ENCODE measurements around the gene LSM8.

The LSM8 gene

DNA sequence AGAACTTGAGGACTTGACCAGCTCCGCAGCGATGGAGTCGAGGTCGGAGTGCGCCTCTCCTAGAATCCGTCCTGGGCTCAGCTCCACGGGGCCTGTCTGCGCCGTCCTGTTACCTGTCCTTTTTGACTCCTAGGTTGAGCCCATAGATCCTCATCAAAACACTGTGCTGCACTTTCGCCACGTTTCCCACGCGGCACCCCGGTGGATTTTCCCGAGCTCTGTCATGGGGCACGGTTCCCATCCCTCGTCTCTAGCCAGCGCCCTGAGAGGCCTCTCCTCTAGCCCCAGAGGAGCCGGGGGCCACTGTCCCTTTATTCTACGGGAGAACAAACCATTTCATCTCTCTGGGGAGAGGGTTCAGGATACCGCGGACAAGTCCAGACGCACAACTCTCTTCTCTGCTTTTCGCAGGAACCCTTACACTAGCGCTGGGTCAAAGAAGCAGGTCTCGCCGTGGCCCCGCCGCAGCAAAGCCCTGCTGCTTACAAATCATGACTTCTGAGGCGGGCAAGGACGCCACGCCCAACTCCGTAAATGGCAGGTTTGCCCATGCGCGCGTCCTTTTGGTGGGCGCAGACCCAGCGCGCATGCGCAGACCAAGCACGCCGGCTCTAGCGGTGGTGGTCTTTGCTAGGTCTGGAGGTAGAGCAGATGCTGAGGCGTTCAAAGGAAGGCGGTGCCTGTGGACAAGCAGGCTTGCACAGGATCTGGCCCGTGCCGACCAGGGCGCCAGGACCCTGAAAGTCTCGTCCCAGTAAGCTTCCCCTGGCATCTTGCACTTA is 30.3 kb downstream of the LSM8 start:
- H3K4me3 Mint-ChIP-seq: no peak overlapping the region
- no peaks in the 10 kb centered on the region for H3K4me1 Mint-ChIP-seq
- no peak for DNase-seq
- H3K27ac Mint-ChIP-seq: no peak overlapping the region
- no peaks in the 10 kb centered on the region for H3K9me3 Mint-ChIP-seq
- H3K27me3 Mint-ChIP-seq (ENCODE audit: low read depth, poor library complexity): peaks cover 13% of the 10 kb centered on the region
- TF ChIP-seq, protein P1, sequence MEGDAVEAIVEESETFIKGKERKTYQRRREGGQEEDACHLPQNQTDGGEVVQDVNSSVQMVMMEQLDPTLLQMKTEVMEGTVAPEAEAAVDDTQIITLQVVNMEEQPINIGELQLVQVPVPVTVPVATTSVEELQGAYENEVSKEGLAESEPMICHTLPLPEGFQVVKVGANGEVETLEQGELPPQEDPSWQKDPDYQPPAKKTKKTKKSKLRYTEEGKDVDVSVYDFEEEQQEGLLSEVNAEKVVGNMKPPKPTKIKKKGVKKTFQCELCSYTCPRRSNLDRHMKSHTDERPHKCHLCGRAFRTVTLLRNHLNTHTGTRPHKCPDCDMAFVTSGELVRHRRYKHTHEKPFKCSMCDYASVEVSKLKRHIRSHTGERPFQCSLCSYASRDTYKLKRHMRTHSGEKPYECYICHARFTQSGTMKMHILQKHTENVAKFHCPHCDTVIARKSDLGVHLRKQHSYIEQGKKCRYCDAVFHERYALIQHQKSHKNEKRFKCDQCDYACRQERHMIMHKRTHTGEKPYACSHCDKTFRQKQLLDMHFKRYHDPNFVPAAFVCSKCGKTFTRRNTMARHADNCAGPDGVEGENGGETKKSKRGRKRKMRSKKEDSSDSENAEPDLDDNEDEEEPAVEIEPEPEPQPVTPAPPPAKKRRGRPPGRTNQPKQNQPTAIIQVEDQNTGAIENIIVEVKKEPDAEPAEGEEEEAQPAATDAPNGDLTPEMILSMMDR (IDR thresholded peaks at IDR 0.05): no peak
- H3K36me3 Mint-ChIP-seq (ENCODE audit: low read depth): no peaks in the 10 kb centered on the region

DNA sequence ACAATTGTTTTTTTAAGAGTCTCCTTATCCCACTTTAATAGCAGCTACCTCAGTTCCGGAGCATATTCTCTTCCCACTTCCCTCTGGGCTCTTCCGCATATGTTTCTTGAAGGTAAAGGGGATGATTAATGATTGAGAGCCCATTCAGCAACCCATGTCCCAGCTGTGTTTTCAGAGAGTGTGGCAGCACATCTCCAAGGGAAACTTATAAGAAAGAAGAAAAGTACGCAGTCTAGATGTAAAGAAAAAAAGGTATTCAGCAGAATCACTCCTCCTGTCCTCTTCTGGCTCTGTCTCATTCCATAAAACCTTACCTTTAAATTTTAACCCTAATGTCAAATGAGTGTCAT is 30.8 kb downstream of the LSM8 start:
- Mint-ChIP-seq H3K27me3 (ENCODE audit: low read depth, poor library complexity) (peaks cover 13% of the 10 kb centered on the region), H3K4me3 (no peak overlapping the region), H3K9me3 (no peaks in the 10 kb centered on the region), H3K27ac (no peak overlapping the region), H3K4me1 (no peaks in the 10 kb centered on the region), H3K36me3 (ENCODE audit: low read depth) (no peaks in the 10 kb centered on the region)
- no peak for DNase-seq
- TF ChIP-seq, protein P1 (IDR thresholded peaks at IDR 0.05): no peak

DNA sequence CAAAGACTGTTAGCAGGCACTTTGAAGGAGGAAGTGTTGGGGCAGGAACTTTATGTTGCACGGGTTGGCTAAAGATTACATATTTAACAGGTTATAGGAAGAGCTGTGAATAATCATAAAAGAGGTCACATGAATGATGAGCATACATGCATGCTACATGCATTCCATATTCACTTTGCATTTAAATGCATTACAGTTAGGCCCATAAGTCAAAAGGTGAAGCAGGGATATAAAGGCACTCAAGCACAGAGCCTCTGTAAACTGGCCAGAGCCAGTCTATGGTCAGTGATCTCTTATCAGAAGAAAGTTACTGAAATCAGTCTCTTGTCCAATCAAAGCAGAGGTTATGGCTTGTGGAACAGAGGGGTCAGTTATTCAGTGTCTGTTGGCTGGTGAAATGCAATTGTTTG is 33.3 kb downstream of the LSM8 start:
- Mint-ChIP-seq H3K4me3 (no peak overlapping the region), H3K36me3 (ENCODE audit: low read depth) (no peaks in the 10 kb centered on the region), H3K27me3 (ENCODE audit: low read depth, poor library complexity) (peaks cover 13% of the 10 kb centered on the region), H3K4me1 (no peaks in the 10 kb centered on the region), H3K27ac (no peak overlapping the region), H3K9me3 (no peaks in the 10 kb centered on the region)
- TF ChIP-seq, protein P1 (IDR thresholded peaks at IDR 0.05): no peak
- no peak for DNase-seq

DNA sequence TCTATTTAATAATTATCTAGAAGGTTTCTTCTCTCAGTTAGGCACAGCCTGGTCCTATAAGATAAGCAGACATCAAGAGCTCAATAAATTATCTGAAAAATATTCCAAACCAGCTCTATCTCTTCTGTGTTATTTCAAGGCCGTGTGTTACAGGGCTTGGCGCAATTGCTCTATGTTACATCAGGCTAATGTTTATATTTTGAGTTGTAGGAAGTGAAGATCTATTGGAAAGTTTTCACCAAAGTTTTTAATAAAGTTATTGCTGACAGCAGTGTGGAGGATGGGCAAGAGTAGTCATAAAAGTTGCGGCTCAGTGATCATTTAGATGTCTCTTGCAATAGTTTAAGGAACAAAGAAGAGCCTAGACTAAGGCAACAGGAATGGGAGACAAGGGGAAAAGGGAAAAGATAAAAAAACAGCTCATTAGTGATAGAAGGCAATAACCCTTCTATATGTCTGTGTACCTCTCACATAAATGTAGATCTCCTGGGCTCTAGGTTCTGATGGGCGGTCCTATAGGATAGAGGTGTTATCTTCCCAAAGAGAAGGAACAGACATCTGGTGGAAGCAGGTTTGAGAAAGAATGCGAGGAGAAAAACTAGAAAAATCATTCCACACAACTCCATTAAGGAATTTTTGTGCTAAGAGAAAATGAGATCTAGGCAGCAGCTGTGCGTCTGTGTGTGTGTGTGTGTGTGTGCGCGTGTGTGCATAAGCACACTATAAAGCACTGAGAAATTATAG is 34.6 kb downstream of the LSM8 start:
- Mint-ChIP-seq H3K9me3 (no peaks in the 10 kb centered on the region), H3K27ac (peak overlapping the region; percentile 25), H3K27me3 (ENCODE audit: low read depth, poor library complexity) (peaks cover 13% of the 10 kb centered on the region), H3K4me1 (no peaks in the 10 kb centered on the region), H3K36me3 (ENCODE audit: low read depth) (no peaks in the 10 kb centered on the region), H3K4me3 (no peak overlapping the region)
- no peak for DNase-seq
- TF ChIP-seq, protein P1 (IDR thresholded peaks at IDR 0.05): no peak

DNA sequence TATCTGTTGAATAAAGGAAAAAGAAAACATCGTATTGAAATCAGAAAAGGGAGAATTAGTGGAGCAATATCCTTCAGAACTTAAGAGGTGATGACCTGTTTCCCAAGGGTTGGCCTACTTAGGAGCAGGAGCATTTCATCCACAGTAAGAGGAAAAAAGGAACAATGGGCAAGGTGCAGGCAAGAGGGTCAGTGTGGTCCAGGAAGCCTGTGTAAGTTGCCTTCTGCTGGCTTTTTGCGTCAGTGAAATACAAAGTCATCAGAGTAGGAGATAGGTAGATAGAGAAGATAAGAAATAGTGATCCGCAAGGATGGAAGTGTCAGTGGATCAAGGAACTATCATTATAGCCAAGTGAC is 35.2 kb downstream of the LSM8 start:
- TF ChIP-seq, protein P1 (IDR thresholded peaks at IDR 0.05): no peak
- Mint-ChIP-seq H3K4me3 (no peak overlapping the region), H3K27ac (no peak overlapping the region), H3K9me3 (no peaks in the 10 kb centered on the region), H3K36me3 (ENCODE audit: low read depth) (no peaks in the 10 kb centered on the region), H3K4me1 (no peaks in the 10 kb centered on the region), H3K27me3 (ENCODE audit: low read depth, poor library complexity) (peaks cover 13% of the 10 kb centered on the region)
- DNase-seq: no peak
